HG03280 (cell line): Measurements from ENCODE around the gene ODF4.
"Not testable (repeated sequence)": the region's sequence is repeated elsewhere in the genome, so short reads cannot be mapped to it uniquely, and the experiment has no call there.

Experiments used
- ATAC-seq: cut with Tn5 transposase; IDR thresholded peaks from one replicate; pipeline ENCODE4 v1.9.1; 2021; ENCODE audit warnings: mild to moderate bottlenecking, moderate library complexity; ENCODE audit not compliant: unreplicated experiment

ODF4 gene

DNA sequence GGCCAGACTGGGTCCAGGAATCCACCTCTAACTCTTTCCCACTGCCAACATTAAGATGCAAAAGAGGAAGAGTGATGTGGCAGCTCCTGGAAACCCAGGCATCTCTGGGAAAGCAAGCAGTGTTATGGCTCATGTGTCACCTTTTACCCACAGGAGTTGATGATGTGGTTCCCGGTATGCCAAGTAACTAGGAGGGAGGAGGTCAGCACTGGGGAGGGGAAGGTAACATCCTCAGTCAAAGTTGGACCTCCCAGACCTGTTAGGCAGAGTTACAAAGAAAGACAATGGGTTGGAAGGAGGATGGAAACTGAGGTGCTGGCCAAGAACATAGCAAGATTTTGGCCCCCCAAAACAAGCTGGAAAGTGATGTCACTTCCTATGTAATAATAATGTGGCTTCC is 25.5 kb downstream of the ODF4 start:
- no peak for ATAC-seq

DNA sequence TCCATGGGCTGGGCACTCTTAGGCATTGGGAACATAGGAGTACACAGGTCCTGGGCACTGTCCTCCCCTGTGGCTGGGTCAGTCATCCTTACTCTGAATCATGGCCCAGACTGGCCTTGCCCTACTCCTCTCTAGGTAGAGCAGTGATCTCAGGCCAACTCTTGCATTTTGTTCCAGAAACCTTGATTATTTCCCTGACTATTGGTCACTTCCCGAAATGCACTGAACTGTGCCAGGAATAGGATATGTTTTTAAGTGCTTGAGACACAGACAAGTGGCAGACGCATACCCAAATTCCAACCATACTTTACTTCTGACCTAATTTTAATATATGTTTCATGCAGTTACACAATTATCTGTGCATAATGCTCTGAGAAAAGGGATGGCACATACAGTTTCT is 26.6 kb downstream of the ODF4 start:
- ATAC-seq = no peak

DNA sequence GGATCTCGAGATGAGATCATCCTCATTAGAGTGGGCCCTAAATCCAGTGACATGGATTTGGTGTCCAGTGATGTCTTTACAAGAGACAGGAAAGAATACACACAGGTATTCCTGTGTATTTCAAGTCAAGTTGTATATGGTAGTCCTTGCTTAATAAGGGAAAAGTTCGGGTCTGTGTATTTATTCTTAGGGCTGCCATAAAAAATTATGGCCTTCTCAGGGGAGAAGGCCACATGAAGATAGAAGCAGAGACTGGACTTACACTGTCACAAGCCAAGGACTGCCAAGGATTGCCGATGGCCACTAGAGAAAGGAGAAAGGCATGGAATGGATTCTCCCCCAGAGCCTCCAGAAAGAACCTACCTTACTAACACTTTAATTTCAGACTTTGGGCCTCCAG is 28.6 kb downstream of the ODF4 start:
- no peak for ATAC-seq

DNA sequence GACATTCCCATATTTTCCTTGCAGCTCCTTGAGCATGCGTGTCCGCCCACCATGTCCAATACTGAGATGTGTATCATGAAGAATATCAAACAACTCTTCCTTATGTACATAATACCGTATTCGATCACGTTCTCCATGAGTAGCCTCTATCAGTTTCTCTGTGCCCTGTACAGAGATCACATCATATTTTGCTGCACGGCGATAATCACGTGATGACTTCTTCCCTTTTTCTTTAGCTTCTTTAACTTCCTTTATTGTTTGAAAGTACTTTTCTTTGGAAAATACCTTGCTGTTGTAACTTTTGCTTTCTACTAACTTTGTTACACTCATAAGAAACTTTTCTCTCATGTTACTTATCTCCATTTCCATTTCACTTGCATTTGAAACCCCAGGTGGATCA is 30.3 kb downstream of the ODF4 start:
- no peak for ATAC-seq

DNA sequence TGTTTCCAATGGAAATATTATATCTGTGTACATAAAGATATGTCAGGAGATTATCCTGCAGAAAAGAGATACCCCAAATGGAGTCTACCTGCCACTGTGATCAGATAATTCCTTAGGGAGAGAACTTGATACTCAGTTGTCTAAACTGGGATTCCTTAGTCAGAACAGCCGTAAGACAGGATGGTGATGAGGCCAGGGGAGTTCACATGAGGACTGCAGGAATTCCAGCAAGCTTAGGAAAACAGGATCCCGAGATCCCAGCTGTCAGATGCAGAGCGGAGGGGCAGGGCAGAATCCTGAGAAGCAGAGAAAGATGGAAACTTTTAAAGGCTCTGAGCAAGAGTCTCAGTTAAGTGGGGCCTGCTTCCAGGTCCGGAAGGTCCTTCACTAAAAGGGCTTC is 32.1 kb downstream of the ODF4 start:
- ATAC-seq = no peak

DNA sequence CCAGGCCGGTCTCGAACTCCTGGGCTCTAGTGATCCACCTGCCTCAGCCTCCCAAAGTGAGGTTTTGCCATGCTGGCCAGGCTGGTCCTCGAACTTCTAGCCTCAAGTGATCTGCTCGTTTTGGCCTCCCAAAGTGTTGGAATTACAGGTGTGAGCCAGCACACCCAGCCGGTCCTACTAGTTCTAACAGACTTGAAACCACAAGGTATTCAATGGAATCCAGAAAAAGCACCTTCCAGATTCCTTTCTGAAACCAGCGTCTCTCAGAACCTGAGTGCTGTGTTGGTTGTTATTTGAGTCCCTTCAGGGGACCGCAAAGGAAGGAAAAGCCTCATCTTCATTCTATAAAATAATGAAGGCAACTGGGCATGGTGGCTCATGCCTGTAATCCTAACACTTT is 32.8 kb downstream of the ODF4 start:
- no peak for ATAC-seq

DNA sequence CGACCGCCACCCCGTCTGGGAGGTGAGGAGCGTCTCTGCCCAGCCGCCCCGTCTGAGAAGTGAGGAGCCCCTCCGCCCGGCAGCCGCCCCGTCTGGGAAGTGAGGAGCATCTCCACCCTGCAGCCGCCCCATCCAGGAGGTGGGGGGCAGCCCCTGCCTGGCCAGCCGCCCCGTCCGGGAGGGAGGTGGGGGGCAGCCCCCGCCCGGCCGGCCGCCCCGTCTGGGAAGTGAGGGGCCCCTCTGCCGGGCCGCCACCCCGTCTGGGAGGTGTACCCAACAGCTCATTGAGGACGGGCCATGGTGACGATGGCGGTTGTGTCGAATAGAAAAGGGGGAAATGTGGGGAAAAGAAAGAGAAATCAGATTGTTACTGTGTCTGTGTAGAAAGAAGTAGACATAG is 34.2 kb downstream of the ODF4 start:
- ATAC-seq = not testable (repeated sequence)

DNA sequence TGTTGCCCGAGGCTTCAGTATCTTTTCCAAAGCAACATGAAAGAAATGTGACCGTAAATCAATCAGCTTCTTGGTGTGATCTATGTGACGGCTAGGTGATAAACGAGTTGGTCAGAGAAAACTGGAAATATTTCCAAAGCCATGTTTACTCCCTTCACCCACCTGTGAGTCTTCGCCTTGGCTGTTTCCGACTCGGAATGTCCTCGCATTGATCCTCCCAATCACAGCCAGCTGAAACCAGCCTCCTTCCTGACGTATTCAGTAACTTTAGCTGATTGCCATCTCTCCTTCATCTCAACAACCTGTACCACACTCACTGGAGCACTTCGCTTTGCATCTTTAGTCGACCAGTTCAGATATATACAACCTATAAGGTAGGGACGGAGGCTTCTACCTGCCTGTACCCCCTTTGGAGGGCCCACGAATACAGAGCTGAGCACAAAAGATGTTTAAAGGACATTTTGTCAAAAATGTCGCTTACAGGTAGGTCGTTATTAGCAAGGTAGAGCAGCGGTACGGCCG is 36.2 kb downstream of the ODF4 start:
- no peak for ATAC-seq

DNA sequence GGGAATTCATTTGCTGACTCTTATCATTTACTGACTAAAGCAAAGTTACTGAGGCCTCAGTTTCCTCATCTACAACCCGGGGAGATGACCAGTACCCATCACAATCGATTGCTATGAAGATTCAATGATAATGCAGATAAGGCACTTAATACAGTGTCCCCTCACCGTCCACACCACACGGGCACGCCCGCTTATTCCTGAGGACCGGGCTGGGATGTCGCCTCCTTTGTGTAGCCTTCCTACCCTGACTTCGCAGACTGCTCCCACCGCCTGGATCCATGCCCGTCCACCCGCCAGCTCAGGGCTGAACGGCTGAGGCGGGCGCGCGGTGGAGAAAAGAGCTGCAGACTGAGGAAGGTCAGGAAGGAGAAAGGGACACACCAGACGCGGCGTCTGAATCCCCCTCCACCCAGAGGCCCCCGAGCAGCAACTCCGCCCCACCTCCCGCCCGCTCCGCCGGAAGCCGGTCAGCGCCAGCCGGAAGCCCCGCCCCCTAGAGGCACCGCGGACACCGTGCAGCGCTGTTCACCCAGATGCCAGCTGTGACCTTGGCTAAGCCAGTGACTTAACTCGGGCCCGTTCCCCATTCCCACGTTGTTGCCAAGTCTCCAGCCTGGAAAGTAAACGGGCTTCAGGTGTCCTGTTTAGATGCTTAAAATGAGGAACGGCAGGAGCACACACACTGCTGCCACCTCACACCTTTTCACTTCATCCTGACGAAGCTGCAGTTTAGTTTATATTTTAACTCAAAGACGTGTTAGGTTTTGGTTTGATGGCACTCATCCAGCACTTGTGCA is 36.8 kb downstream of the ODF4 start, which contains the start of gene KRABD2:
TSS of gene KRABD2 (minus strand) at position 434 of the 797 bp plus-strand sequence.
- ATAC-seq = peak; percentile 88

DNA sequence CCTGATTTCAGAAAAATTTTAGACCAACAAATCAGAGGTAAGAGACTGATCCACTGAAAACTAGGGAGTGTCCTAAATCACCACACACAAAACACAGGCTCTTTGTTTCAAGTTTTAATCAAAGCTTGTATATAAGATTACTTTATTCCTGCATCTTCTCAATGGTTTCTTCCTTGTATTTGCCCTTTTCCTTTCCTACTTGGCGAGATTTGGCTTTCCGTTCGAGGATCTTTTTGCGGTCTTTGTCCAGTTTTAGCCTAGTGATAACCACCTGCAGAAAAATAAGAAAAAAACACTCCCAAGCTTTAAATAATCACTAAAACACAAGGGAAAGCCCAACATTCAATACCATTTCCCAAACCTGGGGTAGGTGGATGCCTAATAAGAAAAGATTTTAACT is 37.8 kb downstream of the ODF4 start:
- ATAC-seq = no peak

DNA sequence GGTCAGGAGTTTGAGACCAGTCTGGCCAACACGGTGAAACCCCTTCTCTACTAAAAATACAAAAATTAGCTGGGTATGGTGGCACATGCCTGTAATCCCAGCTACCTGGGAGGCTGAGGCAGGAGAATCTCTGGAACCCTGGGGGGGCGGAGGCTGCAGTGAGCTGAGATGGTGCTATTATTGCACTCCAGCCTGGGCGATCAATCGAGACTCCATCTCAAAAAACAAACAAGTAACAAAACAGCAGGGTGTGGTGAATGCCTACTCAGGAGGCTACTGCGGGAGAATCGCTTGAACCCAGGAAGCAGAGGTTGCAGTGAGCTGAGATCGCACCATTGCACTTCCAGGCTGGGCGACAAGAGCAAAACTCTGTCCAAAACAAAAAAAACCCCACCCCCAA is 38.5 kb downstream of the ODF4 start:
- ATAC-seq = not testable (repeated sequence)

DNA sequence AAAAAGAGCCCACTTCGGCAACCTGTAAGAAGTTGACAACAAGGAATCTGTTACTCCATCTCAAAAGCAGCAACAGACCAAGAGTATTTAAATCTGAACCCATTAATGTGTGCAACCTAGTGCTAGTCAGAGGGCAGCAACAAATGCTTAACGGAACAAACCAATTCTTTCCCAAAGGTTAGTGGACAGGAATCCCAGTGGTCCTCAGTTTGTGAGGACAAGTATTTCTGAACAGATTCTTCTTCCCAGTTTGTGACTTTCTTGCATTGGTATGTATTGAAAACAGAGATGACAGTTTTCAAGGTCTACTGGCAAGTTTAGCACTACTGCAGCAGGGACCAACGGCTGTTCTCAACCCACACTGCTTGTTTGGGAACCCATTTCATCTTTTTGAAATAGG is 40.4 kb downstream of the ODF4 start:
- ATAC-seq = no peak

DNA sequence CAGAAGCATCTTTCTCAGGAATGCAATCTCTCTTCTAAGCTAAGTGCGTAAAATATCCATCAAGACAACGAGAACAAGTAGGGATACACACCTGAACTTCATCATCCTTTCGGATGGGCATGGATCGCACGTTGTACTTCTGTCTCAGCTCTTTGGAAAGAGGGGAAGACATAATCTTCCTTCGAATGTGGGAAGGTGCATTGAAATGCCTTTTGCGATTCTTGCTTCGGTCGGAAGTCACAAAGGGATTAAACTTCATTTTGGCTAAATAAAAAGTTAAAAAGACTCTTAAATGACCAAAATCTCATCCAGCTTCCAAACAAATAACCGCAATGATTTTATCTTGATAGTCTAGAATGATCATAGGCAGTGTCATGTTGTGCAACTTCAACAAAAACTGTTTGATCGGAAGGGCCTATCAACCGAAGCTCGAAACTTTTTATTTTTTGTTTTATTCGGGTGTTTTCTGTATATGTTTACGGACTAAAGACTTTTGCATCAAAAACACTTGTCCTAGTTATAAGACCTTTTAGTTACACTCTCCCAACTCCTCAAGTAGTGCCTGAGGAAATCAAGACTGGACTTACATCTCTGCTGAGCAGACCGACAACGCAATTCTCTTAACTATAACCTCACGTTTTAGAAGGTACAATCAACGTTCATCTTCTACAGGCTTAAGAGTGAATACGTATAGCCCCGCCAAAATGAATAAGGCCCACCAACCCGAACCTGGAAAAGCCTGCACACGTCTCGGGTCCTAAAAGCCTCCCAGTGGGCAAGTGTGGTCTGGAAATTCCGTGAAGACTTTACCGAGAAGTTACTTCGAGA is 42.6 kb downstream of the ODF4 start:
- no peak for ATAC-seq

DNA sequence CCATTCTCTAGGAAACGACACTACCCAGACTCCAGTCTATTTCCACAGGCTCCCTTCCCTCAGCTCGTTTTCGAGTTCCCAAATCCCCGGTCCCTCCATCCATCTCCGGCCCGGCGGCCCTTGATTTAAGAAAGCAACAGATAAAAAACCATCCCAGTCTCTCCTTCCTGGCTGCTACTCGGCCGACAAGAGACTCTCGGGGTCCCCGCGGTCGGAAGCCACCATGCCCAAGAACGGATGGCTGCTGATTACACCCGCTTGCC is 43.2 kb downstream of the ODF4 start:
- ATAC-seq = no peak

DNA sequence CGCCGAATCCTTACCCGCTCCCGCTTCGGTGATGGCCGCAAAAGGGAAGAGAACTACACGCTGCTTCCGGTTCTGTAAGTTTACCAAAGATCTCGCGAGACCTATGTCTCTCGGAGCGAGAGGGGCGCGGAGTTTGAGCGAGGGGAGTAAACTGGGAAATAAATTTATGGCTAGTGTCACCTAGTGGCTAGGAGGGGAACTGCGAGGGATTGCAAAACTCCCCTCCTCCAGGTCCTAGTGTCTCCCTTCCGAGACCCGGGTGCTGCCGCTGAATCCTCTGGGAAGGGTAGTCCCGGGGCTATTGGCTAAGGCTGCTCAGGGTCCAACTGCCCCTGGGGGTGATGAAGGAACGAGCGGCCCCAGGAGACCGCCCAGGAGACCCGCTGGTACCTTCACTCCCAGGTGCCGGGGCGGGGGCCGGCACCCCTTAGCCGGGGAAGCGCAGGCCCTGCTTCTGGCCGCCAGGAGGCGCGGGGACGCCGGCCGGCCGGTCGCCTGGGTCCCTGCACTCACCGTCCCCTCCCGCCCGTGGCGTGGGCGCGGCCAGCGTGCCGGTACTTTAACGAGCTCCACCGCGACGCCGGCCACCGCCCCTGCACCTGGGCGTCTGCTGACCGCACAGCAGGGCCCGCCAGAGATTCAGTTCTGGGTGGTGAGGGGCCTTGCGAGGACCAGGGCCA is 43.6 kb downstream of the ODF4 start, which contains the start of gene RPL26:
TSS of gene RPL26 (minus strand) at position 51 of the 680 bp plus-strand sequence. CDS start 883 bp downstream, outside the sequence.
- ATAC-seq = peak; percentile 88

DNA sequence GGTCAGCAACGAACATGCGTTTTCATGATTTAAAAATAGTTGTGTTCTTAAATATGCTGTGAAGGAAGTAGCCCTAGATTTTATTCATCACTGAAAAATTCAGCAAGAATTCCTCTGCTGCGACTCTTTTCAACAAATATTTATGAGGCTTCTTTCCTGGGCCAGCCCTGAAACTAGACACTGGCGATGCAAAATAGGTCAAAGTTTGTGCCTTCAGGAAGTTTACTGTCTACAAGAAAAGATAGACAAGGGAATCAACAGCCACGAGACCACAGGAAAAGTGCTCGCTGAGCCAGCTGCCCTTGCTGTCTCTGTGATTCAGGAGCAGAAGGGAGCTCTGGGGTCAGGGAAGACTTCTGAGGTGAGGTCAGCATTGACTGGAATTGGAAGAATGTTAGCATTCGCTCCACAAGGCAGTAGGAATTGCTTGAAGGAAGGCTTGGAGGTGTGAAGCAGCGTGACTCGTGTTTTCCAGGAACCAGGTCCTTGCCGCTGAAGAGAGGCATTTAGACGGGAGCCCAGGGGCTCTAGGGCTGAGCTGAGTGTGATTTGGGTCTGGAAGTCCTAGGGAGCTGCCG is 45.2 kb downstream of the ODF4 start:
- ATAC-seq = no peak

DNA sequence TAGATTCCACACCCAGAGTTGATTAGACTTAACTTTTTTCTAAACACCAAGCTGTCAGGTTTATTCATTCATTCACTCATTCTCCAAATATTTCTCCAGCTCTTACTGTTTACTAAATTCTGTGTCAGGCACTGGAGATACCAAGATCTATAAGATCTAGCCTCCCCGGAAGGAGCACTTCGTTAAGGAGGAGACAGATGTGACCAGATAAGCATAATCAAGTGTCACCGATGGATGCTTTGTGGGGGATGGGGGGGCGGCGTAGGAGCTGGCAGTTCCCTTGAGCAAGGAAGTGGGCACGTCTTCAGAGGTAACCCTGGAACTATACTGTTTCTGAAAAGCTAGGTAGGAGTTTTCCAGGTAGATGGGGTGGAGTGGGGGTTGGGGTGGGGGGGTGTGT is 47.2 kb downstream of the ODF4 start:
- no peak for ATAC-seq

DNA sequence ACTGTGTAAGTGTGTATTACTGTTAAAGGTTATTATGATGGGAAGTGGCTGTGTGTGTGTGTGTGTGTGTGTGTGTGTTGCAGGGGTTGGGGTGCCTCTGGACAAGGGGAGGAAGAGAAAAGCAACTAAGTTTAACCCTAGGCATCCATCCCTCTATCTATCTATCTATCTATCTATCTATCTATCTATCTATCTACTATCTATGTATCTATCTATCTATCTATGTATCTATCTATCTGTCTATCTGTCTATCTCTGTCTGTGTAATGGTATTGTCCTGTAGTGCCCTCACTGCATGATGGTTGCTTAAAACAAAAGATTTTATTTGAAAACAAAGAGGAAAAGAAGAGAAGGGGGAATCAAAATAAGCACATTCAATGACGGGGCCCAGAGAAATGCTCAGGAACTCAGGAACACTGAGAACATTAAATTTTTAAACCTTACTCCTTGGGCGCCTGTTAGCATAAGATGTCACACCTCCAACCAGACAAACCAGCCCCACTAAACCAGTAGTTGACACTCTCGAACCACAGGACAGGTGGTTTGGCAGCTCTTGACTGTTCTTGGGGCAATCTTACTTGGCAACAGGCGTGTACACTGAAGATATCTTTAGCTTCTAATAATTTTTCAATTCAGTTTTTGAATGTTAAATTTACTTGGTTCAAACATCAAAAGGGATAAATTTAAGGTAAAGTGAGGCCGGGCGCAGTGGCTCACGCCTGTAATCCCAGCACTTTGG is 48.4 kb downstream of the ODF4 start:
- no peak for ATAC-seq

DNA sequence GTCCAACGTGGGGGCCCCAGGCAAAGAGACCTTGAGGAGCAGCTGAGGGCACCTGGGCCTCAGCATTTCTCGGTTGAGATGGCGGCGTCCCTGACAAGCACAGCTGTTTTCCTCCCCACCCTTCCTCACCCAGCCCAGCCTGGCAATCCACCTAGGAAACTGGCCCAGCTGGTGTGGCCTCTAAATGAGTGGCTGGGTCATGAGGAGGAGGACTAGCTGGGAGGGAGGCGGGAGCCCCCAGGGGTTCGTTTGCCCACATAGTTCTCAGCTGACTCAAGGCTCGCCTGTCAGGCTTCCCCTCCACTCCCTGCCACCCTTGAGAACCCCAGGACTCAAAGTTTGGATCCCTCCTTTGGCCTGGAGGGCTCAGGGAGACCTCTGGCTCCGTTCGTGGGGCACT is 52.1 kb downstream of the ODF4 start:
- no peak for ATAC-seq

DNA sequence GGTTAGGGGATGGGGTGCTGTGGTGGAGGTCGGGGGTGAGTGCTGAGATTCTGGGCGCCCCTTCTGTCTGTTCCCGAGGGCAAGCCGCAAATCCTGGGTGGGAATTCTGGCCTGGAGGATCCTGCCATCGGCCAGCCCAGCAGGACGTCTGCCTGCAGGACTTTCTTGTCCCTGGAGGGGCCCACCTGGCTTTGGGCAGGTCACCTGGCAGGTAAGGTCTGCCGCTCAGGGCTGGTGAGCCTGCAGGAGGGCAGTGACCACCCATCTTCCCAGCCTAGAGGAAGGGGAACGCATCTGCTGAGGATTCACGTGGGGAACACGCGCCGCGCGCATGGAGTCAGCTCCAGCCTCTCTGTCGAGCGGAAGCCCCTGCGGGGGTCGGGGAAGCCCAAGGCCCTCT is 52.6 kb downstream of the ODF4 start:
- ATAC-seq = no peak
